Activated CD4-positive, alpha-beta T cell treated with anti-CD3 and anti-CD28 coated beads for 36 hours (primary cell): ENCODE data around the gene LMF2. TPM values are rescaled to one million over a fixed set of nuclear protein-coding genes. Genes with fewer than 3 reads are reported as not detected.
"Not testable (repeated sequence)": the region's sequence is repeated elsewhere in the genome, so short reads cannot be mapped to it uniquely, and the experiment has no call there.

Experiments used
- ATAC-seq: fragments of 200-7000 bp; cut with Tn5 transposase; one replicate; pipeline ENCODE4 v1.10.0; 2021; ENCODE audit warnings: mild to moderate bottlenecking, moderate library complexity
- CTCF ChIA-PET: fragments of 350-600 bp; sonication (Branson Sonifier 250); formaldehyde crosslinking; loops from one replicate; lab custom pipeline; 2021; ENCODE audit warnings: antibody characterized with exemption; lab: Charles Lee
- POLR2A ChIA-PET: fragments of 350-600 bp; sonication (Branson Sonifier 250); formaldehyde crosslinking; loops from one replicate; lab custom pipeline; 2021; ENCODE audit warnings: antibody characterized with exemption, inconsistent platforms; lab: Charles Lee
- DNase-seq: peaks from one replicate; pipeline ENCODE4 v3.0.0-alpha.2; 2020
- H3K27ac Mint-ChIP-seq: one replicate; pipeline ENCODE4 v1.8.0; 2021; ENCODE audit warnings: mixed read lengths
- H3K27me3 Mint-ChIP-seq: one replicate; pipeline ENCODE4 v1.8.0; 2021; ENCODE audit warnings: mixed read lengths
- H3K36me3 Mint-ChIP-seq: one replicate; pipeline ENCODE4 v1.8.0; 2021; ENCODE audit warnings: low read depth, mixed read lengths
- H3K4me1 Mint-ChIP-seq: one replicate; pipeline ENCODE4 v1.8.0; 2021; ENCODE audit warnings: mixed read lengths
- H3K4me3 Mint-ChIP-seq: one replicate; pipeline ENCODE4 v1.8.0; 2021; ENCODE audit warnings: mild to moderate bottlenecking, moderate library complexity, mixed read lengths
- H3K9me3 Mint-ChIP-seq: one replicate; pipeline ENCODE4 v1.8.0; 2021; ENCODE audit warnings: low read depth, mixed read lengths
- intact Hi-C, 2 experiments: fragments of 100-400 bp; cut with DNase I in 1 of 2; cut with micrococcal nuclease in 1 of 2; formaldehyde crosslinking; loops; one replicate each; pipeline versions ENCODE4 v1.14.2 to v1.15.1; 2022 to 2024; cut with DNase I, micrococcal nuclease
- total RNA-seq, 2 experiments: library from RNA; stranded (reverse); gene quantifications; one replicate each; pipeline ENCODE4 v1.2.3, GENCODE V29; 2021

LMF2 gene
- total RNA-seq, 2 experiments from 2014 or later = 46.8 to 49.4 TPM

GRCh38 chr22:50533856-50534711, 26.6 kb upstream of the LMF2 start:
- H3K4me3 Mint-ChIP-seq = peak overlapping the region; percentile 87
- ATAC-seq, H3K27me3 Mint-ChIP-seq, DNase-seq, H3K9me3 Mint-ChIP-seq, POLR2A ChIA-PET, H3K36me3 Mint-ChIP-seq: not testable (repeated sequence)
- H3K27ac Mint-ChIP-seq = peak overlapping the region; percentile 79
- H3K4me1 Mint-ChIP-seq = peaks cover 41% of the 10 kb centered on the region
- intact Hi-C loops = loop anchor here in 1 of 2 experiments (5.0 kb wide), 1 partner anchor 557 kb away; no protein-coding TSS in a partner anchor
- CTCF ChIA-PET = interaction anchor here (0.8 to 2.9 kb wide), 3 partner anchors 8 to 87 kb away, joined by 3 to 16 read pairs (median 3); partner anchors contain the start of gene SCO2

GRCh38 chr22:50532824-50533796, 25.6 kb upstream of the LMF2 start:
- no peaks in the 10 kb centered on the region for H3K9me3 Mint-ChIP-seq
- H3K27me3 Mint-ChIP-seq = no peaks in the 10 kb centered on the region
- intact Hi-C loops = loop anchor here in 1 of 2 experiments (5.0 kb wide), 1 partner anchor 556 kb away; no protein-coding TSS in a partner anchor
- peaks cover 8% of the 10 kb centered on the region for H3K36me3 Mint-ChIP-seq
- ATAC-seq (no peak), DNase-seq (no peak)
- H3K4me1 Mint-ChIP-seq = peaks cover 41% of the 10 kb centered on the region
- H3K4me3 Mint-ChIP-seq = peak overlapping the region; percentile 87
- ChIA-PET CTCF (no interaction called here), POLR2A (no interaction called here)
- peak overlapping the region; percentile 79 for H3K27ac Mint-ChIP-seq

DNA sequence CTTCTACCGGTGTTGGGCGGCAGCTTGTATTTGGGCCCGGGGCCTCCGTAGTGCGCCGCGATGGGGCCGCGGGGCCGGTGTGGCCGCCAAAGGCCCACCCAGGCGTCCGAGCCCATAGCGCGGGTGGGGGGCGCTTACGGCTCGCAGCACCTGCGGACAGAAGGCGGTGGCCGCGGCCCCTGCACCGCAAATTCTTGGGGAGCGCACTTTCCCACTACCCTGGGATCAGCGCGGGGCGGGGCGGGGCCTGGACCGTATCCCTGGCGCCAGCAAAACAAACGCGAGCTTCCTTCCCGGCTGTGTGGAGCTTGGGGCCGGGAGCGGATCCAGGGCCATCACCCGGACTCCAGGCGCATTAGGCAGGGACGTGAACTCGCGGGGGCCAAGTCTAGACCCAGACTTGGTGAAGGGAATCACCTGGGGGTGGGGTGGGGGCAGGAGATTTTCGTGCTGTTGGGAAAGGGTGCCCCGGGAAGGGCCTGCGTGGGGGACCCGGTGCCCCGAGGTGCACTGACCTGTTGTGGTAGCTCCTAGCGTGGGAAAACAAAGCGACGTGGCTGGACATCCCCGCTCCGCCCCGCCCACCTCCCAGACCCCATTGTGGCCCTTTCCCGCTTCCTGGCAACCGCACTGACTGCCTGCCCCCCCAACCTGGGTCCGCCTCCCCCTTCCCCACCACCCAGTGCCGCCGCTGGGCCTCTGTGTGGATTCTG, 24.6 kb upstream of the LMF2 start:
- H3K36me3 Mint-ChIP-seq = peaks cover 8% of the 10 kb centered on the region
- H3K4me1 Mint-ChIP-seq = peaks cover 48% of the 10 kb centered on the region
- ChIA-PET CTCF (no interaction called here), POLR2A (no interaction called here)
- H3K27ac Mint-ChIP-seq = peak overlapping the region; percentile 97
- H3K4me3 Mint-ChIP-seq = peak overlapping the region; percentile 87
- H3K9me3 Mint-ChIP-seq = no peaks in the 10 kb centered on the region
- H3K27me3 Mint-ChIP-seq = no peaks in the 10 kb centered on the region
- intact Hi-C loops = loop anchor here (1.0 to 5.0 kb wide), 9 partner anchors 7 to 555 kb away; partner anchors contain the start of genes SYCE3 (in 2 of the 2), CHKB (in 1 of the 2) and NCAPH2 (in 1 of the 2)
- DNase-seq (peak; percentile 51), ATAC-seq (no peak)

GRCh38 chr22:50531546-50531961, 24.1 kb upstream of the LMF2 start:
- peaks cover 49% of the 10 kb centered on the region for H3K4me1 Mint-ChIP-seq

DNA sequence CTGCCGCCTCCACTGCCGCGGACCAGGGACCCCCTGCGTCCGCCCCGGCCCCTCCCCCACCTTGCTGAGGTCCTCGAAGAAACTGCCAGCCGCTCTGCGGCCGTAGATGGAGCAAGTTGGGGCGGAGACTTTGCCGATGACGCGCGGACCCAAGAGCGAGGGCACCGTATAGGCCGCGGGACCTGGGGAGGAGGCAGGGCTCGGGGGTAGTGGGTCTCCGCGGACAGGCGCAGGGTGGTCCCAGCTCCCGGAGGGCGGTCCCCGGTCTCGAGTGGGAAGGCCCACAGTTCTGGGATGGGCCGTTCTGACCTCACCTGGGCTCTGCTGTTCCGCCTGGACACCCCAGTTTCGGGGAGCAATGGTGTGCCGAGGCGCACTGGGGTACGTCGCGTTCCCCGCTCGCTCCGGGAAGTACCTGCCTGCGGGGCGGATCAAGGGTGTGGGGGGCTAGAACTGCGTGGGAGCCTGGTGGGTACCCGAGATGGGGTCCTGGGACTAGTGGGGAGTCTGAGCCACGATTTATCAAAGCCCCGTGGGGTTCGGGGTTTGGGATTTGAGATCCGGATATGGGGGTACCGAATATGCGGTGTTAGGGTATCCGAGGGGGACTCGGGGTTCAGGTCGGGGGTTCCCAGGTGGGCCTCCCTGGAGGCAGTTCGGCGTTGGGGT, 23.5 kb upstream of the LMF2 start:
- CTCF ChIA-PET = no interaction called here
- Mint-ChIP-seq H3K36me3 (peaks cover 8% of the 10 kb centered on the region), H3K27ac (peak overlapping the region; percentile 97), H3K4me3 (peak overlapping the region; percentile 87), H3K27me3 (no peaks in the 10 kb centered on the region), H3K4me1 (peaks cover 45% of the 10 kb centered on the region), H3K9me3 (no peaks in the 10 kb centered on the region)
- intact Hi-C loops = loop anchor here (1.0 to 5.0 kb wide), 9 partner anchors 8 to 554 kb away; partner anchors contain the start of genes SYCE3 (in 2 of the 2), CHKB (in 1 of the 2) and NCAPH2 (in 1 of the 2)
- ATAC-seq (peak; percentile 45), DNase-seq (peak; percentile 92)
- POLR2A ChIA-PET = interaction anchor here (0.7 kb wide), 1 partner anchor 8 kb away, joined by 5 read pairs; no protein-coding TSS in a partner anchor

More at GRCh38 chr22:50531546-50531961, 24.1 kb upstream of the LMF2 start:
- peak overlapping the region; percentile 97 for H3K27ac Mint-ChIP-seq
- ATAC-seq (peak; percentile 52), DNase-seq (peak; percentile 88)
- ChIA-PET CTCF (no interaction called here), POLR2A (no interaction called here)
- peaks cover 8% of the 10 kb centered on the region for H3K36me3 Mint-ChIP-seq
- H3K9me3 Mint-ChIP-seq = no peaks in the 10 kb centered on the region
- peak overlapping the region; percentile 87 for H3K4me3 Mint-ChIP-seq
- no peaks in the 10 kb centered on the region for H3K27me3 Mint-ChIP-seq
- intact Hi-C loops = loop anchor here (1.0 to 5.0 kb wide), 9 partner anchors 8 to 554 kb away; partner anchors contain the start of genes SYCE3 (in 2 of the 2), CHKB (in 1 of the 2) and NCAPH2 (in 1 of the 2)

DNA sequence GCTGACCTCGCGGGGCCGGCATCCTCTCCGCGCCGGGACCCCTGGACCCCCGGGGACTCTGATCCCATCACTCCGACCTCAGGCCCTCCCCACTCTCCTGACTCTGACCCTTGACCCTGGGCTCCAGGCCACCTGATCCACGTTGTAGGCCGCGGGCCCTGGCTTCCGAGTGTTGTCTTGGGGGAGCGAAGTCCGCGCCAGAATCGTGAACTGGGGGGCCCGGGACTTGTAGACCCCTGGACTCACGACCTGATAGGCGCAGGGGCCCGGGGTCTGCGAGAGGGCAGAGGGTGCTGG, 23.0 kb upstream of the LMF2 start:
- H3K36me3 Mint-ChIP-seq = peaks cover 8% of the 10 kb centered on the region
- intact Hi-C loops = loop anchor here (2.0 to 5.0 kb wide), 3 partner anchors 32 to 553 kb away; partner anchors contain the start of genes CHKB (in 1 of the 2) and SYCE3 (in 1 of the 2)
- no peaks in the 10 kb centered on the region for H3K27me3 Mint-ChIP-seq
- peaks cover 45% of the 10 kb centered on the region for H3K4me1 Mint-ChIP-seq
- H3K9me3 Mint-ChIP-seq = no peaks in the 10 kb centered on the region
- CTCF ChIA-PET = no interaction called here
- DNase-seq (no peak), ATAC-seq (no peak)
- POLR2A ChIA-PET = interaction anchor here (0.7 kb wide), 1 partner anchor 9 kb away, joined by 5 read pairs; no protein-coding TSS in a partner anchor
- peak overlapping the region; percentile 87 for H3K4me3 Mint-ChIP-seq
- H3K27ac Mint-ChIP-seq = peak overlapping the region; percentile 86

GRCh38 chr22:50529897-50530579, 22.5 kb upstream of the LMF2 start, which contains the start of gene TYMP:
TYMP (minus strand) TSS chr22:50530012; CDS start chr22:50529709, 303 bp downstream.
- DNase-seq (peak; percentile 82), ATAC-seq (peak; percentile 8)
- intact Hi-C loops = loop anchor here (2.0 to 5.0 kb wide), 6 partner anchors 33 to 678 kb away; partner anchors contain the start of genes CHKB (in 1 of the 2), PIM3 (in 1 of the 2), PPP6R2 (in 1 of the 2) and SYCE3 (in 1 of the 2)
- H3K9me3 Mint-ChIP-seq = no peaks in the 10 kb centered on the region
- peaks cover 8% of the 10 kb centered on the region for H3K36me3 Mint-ChIP-seq
- ChIA-PET CTCF (interaction anchor here (1.8 kb wide), 1 partner anchor 15 kb away, joined by 5 read pairs; the partner anchor contains the start of gene KLHDC7B), POLR2A (interaction anchor here (0.6 to 1.0 kb wide), 2 partner anchors 9 to 15 kb away, joined by 3 to 6 read pairs; no protein-coding TSS in a partner anchor)
- H3K4me3 Mint-ChIP-seq = peak within 1 kb of the TSS; percentile 87
- H3K27me3 Mint-ChIP-seq = no peaks in the 10 kb centered on the region
- peak within 1 kb of the TSS; percentile 97 for H3K27ac Mint-ChIP-seq
- H3K4me1 Mint-ChIP-seq = peaks cover 45% of the 10 kb centered on the region

- no peaks in the 10 kb centered on the region for H3K27me3 Mint-ChIP-seq
Observed at GRCh38 chr22:50529416-50529896, 22.0 kb upstream of the LMF2 start.

More at GRCh38 chr22:50529416-50529896, 22.0 kb upstream of the LMF2 start:
- ChIA-PET POLR2A (interaction anchor here (1.0 to 1.3 kb wide), 3 partner anchors 10 to 92 kb away, joined by 4 to 7 read pairs (median 6); partner anchors contain the start of genes LMF2 and NCAPH2), CTCF (interaction anchor here (0.6 to 5.2 kb wide), 6 partner anchors 10 to 99 kb away, joined by 3 to 43 read pairs (median 8); partner anchors contain the start of genes ARSA, KLHDC7B and SYCE3)
- Mint-ChIP-seq H3K9me3 (no peaks in the 10 kb centered on the region), H3K4me1 (peaks cover 47% of the 10 kb centered on the region), H3K27ac (no peak overlapping the region), H3K36me3 (peaks cover 13% of the 10 kb centered on the region), H3K4me3 (peak overlapping the region; percentile 77)
- no peak for DNase-seq
- intact Hi-C loops = loop anchor here in 1 of 2 experiments (5.0 kb wide), 3 partner anchors 187 to 677 kb away; partner anchors contain the start of genes PIM3, PPP6R2 and ZBED4
- no peak for ATAC-seq
